DMS153 treated with DMSO at 0.1 percent for 48 hours (cell line): Measurements from ENCODE around the gene KDM4B.

Source experiments
- DNase-seq: peaks from one replicate; lab custom pipeline; 2025; ENCODE audit not compliant: unreplicated experiment; lab: John Stamatoyannopoulos, UW

The KDM4B gene

DNA sequence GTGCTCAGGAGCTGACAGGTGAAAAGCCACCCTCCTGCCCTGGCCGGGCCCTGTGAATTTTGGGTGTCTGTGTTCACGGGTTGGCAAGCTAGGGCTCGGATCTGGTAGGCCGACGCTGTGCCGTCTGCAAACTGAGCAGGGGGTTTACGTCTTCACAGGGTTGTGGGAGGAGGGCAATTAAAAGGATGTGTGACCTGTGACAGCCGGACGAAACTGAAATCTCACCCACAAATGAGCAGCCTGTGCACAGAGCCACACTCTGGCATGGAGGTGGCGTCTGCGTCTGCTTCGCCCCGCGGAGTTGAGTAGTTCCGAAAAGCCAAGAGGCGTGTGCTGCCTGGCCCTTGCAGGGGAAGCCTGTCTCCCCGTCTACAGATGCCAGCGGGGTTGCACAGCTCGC lies 117.3 kb downstream of the KDM4B start:
- DNase-seq = no peak

DNA sequence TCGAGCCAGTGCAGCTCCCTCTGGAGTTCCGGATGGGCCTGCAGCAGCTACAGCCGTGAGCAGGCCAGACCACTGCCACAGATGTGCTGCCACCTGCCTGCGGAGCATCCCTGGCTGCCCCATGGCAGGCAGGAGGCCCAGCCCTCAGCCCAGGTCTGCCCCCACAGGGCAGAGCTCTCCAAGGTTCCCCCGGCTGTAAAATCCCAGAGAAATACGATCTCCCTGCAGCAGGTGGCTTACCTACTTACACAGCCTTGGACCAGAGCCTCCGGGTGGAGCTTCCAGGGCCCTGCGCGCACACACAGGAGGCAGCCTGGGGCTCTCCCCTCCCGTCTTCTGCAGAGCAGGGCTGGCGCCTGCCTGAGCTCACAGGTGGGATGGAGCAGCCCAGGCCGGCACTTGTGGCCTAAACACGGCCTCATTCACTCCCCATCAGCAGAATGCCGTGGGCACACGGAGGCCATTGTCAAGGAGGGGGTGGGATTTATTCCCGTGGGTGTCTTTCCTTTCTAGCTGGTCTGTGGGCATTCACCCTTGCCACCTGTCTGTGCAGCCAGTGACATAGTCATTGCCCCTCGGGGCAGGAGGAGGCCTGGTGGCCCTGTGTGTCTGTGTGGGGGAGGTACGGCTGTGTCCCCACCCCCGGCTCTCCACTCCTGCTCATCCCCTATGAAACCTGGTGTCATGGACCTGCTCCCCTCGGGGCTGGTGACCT lies 118.0 kb downstream of the KDM4B start:
- DNase-seq = peak; percentile 62

DNA sequence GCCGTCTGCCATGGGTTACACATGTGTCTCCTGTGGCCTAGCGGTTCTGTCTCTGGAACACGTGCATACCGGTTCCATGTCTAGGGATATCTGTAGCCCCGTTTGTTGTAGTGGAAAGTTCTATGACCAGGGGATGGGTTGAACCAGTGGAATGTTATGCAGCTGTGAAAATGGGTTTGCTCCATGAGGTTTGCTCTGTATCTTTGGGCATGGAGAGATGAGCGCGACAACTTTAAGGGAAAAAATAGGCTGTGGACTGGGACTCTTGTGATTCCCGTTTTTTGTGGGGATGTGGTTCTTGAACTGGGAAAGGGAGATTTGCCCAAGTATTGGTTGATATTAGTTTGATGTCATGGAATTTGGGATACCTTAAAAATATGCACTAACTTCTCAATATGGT lies 120.4 kb downstream of the KDM4B start:
- DNase-seq = no peak

DNA sequence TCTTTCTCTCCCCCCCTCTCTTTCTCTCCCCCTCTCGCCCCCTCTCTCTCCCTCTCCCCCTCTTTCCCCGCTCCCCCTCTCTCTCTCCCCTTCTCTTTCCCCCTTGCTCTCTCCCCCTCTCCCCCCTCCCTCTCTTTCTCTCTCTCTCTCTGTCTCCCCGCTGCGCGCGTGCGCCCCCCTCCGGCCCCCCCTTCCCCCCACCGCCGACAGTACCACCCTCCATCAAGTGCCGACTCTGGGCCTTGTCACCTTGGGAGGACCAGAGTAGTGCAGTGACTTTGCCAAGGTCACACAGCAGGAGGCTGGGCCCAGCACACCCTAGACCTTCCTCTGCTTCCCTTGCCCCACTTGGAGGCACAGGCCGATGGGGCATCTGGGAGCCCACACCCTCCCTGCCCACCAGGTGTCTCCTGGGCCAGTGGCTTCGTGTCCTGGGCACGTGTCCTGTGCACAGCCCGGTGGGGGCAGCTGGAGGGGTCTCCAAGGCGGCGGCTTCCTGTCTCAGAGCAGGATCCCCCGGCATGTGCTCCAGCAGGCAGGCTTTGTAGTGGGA lies 121.6 kb downstream of the KDM4B start:
- no peak for DNase-seq

DNA sequence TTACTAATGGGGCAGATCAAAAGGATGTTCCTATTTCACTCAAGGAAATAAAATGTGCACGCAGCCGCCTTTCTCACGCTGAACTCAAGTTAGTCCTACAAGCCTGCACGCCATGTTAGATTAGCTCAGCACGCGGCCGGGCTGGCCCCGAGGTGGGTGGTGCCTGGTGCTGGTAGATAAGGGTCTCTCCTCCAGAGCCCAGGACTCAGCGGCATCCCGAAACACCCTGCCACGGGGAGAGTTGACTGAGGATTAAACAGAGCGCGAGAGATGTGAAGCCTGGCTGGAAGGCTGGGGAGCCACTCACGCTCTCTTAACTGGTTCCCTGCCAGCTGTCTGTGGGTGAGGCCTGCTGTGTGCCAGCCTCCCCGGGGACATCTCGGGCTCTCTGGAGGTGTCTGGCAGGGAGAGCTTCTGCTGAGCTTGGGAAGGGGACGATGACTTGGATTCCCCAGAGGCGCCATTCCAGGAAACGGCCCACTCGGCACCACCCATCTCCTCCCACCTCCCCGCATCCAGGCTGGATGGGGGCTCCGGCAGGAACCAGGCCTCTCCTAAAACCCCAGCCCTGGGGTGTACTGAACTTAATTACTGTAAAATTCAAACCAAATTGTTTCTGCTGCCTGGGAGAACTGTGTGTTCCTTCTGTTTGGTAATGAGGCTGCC lies 122.2 kb downstream of the KDM4B start:
- DNase-seq = peak; percentile 51

DNA sequence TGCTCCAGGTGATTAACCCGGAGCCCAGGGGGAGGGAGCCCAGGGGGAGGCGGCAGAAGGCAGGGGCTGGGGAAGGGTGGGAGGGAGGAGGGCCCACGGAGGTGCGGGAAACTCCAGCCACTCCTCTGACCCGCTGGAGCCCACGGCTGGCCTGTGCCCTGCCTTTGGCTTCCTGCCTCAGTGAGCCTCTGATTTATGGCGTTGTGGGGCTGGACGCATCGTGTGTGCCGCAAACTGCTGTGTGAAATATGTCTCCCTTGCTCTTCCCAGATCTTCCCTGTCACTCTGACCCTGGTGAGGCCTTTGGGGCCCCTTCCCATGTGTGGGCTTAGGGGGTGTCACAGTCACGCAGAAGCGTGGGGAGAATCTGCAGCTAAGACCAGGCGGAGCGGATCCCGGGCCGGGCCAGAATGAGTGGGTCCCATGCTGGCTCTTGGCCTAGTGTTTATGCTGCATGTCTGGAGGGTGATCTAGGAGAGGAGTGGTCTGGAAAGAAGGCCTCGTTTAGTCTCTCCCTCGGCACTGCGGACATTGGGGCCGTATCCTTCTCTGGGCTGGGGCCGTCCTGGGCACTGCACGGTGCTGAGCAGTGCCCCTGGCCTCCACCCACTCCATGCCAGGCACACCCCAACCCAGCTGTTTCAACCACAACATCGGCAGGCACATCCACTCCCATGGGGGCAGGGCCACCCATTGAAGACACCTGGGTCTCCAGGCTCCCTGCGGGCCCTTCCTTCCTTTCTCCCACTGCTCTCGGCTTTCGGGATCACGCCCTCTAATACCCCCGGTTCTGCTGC lies 123.0 kb downstream of the KDM4B start:
- DNase-seq = no peak

DNA sequence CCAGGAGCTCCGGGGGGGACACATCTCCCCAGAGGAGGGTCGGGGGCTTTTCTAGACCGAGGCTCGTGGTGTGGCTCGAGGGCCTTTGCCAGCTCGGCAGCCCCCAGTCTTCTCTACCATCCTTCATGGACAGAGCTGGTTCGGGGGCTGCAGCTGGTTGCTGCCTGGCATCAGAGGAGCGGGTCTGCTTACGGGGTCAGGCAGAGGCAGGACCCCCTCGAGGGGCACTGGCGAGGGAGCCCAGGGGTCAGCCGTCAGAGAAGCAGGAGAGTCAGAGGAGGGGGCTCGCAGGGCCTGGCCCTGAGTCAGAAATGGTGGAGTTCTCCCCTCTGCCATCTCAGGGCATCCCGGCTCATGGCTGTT lies 123.5 kb downstream of the KDM4B start:
- no peak for DNase-seq

DNA sequence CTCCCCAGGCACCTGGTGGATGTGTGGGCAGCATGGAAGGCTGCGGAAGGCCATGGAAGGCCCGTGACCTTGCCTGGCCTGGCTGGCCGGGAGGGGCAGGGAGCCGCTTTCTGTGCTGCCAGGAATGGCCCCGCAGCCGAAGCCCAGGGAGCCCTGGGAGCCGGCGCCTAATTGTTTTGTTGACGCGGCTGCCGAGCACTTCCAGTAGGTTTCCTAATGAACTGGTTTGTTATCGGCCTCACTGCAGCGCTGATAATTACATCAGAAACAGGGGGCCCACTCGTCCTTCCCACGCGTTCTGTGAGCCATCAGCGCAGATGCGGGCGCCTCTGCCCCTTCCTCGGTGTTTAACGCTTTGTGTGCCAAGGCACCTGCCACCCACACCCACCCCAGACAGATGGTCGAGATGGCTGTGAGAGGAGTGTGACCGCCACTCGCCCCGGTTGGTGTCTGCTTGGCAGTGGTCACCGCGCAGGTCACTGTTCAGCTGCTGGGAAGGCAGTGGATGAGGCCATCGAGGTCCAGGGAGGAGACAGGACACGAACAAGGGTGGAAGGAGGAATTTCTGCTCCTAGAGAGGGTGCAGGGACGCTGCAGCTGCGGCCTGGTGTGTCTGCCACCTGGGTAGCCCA lies 124.5 kb downstream of the KDM4B start:
- DNase-seq = no peak

DNA sequence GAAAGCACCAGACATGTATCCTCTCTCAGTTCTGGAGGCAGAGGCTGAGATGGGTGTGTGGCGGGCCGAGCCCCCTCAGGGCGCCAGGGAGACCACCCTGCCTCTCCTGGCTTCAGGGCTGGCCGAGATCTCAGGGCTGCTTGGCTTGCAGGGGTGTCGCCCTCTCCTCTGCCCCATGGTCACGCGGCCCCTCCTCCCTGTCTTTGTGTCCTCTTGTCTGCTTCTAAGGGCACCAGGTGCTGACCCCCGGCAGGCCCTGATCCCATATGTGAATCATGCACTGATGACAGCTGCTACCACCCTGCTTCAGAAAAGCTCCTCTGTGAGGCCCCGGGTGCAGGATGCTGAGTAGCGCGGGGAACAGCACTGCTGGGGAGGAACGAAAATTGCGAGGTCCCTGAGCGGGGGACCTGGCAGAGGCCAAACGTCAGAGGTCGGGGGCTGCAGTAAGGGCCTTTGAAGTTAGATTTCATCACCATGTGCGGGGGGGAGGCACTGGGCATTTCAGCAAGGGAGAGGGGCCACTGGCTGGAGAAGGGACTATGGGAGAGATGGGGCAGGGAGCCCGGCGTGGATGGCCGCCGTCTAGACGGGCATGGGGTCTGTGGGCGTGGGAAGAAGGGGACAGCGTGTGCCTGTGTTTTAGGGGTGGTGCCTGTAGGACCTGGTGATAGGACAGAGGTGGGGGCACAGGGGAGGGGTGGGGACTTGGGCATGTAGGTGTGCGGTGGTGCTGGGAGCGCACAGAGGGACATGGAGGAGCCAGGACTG lies 125.2 kb downstream of the KDM4B start:
- DNase-seq = no peak

DNA sequence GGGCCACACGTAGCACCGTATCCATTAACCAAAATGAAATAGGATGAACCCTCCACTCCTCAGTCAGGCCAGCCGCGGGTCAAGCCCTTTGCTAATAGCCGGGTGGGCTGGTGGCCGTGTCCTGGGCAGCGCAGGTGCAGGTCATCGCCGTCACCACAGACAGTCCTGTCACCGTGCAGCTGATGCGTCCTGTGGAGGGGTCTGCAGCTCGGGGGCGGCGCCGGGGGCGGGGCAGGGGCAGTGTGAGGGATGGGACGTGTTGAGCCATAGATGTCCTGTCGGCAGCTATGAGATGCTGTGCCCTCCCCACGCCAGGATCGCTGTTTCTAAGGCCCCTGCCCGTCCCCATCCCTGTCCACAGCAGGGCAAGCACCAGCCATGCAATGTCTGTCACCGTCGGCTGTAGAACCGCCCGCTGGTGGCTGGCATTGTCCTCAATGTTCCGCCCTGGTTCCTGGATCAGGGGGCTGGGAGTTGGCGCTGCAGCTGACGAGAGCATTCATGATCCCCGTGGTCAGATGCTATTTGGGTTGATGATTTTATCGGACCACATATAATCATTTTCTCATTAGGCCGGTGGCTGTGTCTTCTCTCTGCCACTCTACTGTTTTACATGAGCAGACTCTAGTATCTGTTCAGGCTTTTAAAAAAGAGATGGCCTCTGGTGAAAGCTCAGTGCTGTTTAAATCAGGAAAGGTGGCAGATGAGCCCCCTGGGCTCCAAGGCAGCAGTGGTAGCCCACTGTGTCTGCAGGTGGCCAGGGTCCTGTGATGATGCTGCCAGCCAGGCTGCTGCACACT lies 126.1 kb downstream of the KDM4B start:
- DNase-seq = no peak

DNA sequence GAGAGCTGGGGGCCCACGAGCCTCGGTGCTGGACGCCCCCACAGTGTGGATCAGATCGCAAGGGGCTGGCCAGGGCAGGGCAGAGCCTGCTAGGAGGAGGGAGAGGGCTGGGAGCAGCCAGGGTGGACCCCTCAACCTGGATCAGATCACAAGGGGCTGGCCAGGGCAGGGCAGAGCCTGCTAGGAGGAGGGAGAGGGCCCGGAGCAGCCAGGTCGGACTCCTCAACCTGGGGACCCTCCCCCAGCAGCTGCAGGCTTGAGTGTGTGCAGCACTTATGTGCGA lies 126.6 kb downstream of the KDM4B start:
- no peak for DNase-seq

DNA sequence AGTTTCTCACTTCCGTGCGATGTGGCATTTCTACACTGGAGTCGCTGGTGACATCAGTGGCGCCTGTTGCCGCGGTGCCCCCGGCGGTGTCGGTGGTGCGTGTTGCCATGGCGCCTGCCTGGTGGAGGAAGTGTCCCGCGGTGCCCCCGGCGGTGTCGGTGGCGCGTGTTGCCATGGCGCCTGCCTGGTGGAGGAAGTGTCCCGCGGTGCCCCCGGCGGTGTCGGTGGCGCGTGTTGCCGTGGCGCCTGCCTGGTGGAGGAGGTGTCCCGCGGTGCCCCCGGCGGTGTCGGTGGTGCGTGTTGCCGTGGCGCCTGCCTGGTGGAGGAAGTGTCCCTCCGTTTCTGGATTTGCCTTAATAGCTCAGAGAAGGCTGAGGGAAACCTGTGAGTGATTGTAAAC lies 127.6 kb downstream of the KDM4B start:
- DNase-seq = no peak

DNA sequence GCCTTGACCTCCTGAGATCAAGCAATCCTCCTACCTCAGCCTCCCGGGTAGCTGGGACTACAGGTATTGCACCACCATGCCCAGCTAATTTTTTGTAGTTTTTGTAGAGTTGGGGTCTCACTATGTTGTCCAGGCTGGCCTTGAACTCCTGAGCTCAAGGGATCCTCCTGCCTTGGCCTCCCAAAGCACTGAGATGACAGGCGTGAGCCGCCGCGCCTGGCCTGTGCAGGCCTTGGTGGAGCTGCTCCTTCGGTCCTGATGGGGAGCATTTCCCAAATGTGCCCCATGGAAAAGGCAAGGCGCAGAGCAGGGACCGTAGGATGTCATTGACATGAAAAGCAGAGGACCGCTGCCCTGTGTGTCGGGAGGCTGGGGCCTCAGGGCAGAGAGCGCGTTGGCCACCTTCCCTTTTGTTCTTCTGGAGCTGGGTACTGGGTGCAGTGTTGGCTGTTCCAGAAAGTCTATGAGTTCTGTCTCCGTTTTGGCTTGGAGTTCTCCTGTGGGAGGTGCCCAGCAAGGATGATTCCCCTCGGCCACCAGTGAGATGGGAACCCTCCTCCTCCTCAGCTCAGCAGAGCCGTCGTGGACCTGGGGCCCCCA lies 128.5 kb downstream of the KDM4B start:
- DNase-seq = no peak

DNA sequence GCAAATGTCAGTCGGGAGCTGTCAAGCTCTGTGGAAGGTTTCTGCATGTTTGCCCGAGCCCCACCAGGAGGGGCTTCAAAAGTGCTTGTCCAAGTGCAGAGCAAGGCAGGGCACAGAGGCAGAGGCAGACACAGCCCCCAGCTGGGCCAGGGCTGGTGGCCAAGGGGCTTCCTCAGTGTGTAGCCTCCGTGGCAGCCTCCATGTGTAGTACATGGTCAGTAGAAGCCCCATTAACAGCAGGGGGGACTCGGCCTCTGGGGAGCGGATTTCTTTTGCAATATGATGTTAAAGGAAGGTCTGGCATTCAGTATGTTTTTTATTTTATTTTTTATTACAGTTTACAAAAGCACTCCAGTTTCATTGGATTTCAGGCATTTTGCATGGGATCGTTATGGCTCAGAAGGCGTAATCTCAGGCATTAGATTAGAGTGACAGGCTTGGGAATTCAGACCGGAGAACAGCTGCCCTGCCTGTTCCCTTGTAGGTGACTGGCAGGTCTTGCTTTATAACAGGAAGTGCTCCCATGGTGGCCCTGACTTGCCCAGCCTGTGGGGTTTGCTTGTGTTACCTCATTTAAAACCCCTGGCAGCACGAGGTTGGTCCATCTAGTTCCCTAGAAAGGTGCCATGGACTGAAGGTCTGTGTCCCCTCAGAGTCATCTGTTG lies 129.2 kb downstream of the KDM4B start:
- DNase-seq = no peak

DNA sequence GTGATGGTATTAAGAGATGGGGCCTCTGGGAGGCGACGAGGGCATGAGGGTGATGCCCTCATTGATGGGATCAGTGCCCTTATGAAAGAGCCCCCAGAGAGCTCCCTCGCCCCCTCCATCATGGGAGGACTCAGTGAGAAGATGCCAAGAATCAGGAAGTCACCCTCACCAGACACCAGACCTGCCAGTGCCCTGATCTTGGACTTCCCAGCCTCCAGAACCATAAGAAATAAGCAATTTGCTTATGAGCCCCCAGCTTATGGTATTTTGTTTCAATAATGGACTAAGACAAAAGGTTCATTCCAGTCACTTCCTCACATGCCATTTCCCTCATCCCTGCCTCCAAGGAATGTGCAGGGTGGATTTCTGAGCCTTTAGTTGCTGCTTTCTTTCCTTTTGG lies 129.7 kb downstream of the KDM4B start:
- no peak for DNase-seq

DNA sequence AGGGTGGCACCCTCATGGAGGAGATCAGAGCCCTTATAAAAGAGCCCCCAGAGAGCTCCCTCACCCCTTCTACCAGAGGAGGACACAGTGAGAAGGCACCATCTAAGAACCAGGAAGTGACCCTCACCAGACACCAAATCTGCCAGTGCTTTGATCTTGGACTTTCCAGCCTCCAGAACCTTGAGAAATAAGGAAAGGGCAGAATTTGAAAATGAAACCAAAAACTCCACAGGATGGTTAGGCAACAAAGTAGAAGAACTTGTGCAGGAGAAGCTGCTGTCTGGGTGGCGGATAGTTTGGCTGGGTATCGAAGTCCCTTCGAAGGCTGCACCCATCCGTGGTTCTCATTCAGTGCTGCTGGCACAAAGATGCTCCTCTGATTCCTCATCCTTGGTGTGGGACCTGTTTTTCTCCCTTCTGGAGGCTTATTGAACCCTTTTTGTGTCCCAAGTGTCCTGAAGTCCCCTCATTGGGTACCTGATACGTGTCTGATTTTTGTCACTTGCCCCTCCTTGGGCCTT lies 130.8 kb downstream of the KDM4B start:
- no peak for DNase-seq

DNA sequence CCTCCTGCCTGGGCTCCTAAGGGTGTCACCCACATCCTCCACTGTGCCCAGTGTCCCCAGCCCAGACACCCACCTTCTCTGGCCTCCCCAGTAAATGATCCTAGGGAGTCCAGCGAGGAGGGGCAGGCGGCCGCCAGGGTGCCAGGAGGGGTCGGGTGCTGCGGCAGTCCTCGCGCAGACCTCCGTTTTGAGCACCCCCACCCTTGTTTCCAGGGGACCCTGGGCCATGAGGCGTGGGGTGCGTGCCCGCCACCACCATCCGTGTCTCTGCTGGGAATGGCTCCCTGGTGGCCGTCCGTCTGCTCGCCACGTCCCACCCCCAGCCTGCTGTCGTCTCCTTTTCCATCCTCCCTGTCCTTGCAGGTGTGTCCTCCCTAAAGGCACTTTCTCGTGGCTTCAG lies 133.0 kb downstream of the KDM4B start:
- no peak for DNase-seq

DNA sequence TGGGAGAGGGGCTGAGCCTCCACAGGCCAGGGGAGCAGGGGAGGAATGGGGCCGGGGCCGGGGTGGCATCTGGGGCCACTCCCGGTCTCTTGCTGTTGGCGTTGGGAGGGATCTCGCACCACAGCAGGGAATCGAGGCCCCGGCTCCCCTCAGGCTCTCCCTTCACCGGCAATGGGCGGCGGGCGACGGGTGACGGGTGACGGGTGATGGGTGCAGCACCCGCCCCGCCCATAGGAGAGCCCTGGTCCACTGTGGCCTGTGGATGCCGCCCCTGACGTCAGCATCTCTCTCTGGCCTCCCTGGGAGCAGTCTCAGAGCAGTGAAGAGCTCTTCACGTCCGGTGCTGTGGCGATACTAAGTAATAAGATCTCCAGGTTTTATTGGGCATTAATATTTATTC lies 133.6 kb downstream of the KDM4B start:
- no peak for DNase-seq
